Amniotic epithelial cell (primary cell): ENCODE results near the gene DNAH7.
"Not testable (repeated sequence)": the region's sequence is repeated elsewhere in the genome, so short reads cannot be mapped to it uniquely, and the experiment has no call there.

ENCODE experiments used
- DNase-seq: peaks from one replicate; pipeline ENCODE4 v3.0.0-alpha.2; 2010; ENCODE audit warnings: low read depth

DNAH7 gene

DNA sequence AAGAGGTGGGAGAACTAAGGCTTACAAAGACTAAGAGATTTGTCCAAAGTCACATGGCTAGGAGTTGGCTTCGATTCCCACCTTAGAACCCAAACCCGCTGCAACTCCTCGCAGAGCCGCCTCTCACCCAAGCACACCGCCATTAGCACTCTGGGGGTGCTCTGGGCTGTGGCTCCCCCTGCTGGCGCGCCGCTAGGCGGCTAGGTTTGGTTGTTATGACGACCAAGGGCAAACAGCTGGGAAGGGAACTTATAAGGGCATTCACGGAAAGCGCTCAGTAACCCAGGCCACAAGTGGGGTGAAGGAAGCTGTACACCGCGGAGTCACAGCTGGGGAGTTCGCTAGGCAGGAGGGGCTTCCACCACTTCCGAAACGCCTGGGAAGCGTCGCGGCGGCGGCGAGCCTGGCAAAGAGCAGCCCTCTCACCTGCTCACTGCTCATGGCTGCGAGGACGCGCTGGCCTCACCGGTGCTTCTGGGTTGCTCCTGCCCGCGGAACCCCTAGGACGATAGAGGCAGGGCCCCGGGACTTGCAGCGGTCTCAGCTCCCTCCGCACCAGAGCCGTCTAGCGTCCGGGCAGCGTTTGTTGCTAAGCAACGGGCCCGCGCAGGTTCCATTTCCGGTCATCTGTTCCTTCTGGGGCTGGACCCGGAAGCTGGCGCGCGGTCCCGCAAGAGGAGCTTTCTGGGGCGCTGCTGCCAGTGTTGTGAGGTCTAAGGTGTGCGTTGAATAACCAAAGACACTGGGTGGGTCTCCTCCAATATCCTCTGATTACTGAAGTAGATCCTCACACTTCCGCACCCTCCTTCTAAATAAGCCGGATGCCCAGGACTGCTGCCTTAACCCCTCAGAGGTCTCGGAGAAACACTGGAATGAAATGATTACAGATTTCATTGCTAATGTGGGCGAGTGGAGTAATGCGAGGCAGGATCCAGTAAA, at the start of gene DNAH7:
DNAH7 (minus strand) TSS at position 567 of the 939 bp plus-strand sequence; CDS start at position 441, 126 bp downstream.
- peak; percentile 77 for DNase-seq

DNA sequence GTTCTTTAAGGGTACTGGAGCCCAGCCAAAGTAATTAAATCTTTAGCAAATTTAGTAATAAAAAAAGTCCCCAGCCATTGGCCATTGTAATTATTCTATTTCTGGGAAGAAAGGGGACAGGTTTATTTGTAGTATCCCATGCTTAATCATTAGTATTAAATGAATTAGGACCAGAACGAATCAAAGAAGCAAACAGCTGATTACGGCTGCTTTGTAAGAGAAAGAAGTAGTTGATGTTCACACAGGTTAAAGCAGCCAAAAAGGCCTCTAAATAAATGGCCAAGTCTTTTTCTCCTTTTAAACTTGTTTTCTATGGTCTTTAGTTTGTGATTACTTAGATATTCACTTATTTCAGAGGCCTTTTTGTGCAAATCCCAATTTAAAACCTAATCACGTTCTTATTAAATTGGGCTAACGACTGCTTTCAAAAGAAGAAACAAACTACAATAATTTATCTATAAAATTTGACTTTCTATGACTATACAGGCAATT, 48.6 kb upstream of the DNAH7 start:
- DNase-seq: no peak

DNA sequence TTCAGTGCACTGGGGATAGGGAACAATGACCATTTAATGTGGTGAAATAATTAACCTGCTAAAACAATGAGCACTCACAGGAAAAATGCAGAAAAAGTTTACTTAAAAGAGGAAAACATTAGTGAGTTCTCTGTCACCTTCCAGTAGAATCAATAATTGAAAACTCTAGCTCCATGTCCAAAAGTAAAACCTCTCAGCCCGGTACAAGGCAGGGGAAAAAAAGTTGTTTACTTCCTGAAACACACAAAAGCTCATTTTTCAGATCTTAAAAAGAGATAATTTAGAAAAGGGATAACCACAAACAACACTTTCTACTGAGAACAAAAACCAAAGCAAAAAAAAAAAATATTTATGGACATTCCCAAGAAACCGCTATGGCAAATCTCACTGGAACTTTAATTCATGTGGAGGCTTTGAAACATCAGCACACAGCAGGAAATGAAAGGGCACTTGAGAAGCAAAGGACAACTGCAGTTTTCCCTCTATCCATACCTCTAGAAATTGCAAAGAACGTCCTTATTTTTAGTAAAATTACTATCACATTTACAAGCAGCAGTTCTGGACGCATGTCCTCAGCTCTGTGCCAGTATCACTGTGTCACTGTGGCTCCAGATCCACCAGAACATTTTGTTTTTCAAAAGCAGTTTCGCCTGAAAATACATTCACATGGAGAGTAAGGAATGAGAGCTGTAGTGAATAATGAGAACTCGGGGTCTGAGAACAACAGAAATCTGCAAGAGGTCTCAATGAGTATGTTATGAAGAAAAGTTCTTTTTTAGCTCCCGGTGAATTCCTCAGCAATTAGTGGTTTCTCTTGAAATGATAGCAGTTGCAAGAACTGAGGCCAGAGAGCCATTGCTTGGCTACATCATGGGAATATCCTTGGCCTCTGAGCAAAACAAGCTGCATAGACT, 44.7 kb upstream of the DNAH7 start:
- DNase-seq: peak; percentile 97

DNA sequence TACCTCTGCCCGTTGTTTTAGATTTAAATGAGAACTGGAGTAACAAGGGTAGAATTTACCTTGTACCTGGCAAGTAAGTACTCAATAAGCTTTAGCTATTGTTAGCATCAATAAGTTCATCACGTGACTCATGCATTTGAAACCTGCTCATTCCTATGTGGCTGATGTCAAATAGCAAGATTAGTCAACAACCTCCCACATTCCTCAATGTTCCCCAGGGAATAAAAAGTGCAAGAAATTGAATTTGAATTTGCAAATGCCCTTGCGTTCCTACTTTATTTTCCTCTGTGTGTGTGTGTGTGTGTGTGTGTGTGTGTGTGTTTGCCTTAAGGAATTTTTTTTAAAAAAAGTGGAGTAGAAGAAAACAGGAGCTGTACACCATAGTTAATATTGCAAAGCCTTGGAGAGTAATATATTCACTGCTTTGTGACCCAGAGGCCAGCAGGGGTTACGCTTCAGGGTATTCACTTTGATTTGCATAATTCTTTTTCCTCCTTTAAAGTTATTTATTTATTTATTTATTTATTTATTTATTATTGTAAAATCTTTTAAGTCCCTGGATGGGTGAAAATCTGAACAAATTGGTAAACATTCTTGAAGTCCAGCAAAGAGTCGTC, 43.9 kb upstream of the DNAH7 start:
- peak; percentile 80 for DNase-seq

DNA sequence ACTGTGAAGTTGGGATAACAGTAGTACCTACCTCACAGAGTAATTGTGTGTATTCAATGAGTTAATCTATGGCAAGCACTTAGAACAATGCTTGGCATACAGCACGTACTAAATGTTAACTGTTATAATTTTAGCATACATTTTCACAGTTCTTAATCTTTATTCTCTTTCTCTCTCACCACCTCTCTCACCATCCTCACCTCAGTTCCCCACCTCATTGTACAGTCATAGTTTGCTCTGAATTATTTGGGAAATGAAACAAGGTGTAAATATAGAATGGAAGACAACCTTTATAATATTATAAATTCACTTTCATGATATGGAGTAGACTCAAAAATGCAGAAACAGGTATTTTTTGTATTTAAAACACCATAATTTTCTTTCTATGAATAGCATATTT, 40.0 kb upstream of the DNAH7 start:
- DNase-seq: no peak

DNA sequence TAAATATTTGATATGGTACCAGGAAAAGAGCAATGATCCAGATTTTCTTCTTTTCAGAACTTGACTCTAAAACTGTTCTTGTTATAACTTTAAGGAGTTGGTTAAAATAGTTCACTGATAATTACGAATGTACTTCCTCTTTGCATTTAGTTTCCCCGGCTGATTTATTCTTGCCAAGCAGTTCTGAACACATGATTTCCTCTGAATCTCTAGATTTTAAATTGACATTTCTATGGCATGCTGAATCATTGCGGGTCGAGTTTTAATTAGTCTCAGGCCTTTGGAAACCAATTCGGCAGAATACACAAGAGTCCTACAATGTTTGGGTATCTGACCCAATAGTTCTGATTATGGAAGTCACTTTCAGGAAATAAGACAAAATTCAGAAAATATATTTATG, 37.3 kb upstream of the DNAH7 start:
- no peak for DNase-seq

DNA sequence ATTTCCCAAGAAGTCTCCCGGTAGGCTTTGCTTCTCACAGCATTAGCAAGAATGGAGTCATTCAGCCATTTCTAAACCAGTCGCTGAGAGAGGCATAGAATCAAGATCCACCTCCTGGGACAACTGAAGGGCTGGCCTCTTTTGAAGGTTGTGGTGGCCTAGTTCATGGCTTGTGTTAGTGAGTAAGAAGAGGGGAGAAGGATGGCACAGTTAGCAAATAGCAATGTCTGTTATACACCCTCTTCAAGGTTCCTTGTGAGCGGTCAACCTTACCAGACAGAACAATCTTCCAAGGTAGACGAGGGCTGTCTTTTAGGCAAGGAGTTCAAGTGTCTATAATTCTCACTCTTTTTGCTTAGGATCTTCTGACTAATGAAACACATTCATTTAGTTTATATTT, 35.4 kb upstream of the DNAH7 start:
- no peak for DNase-seq

DNA sequence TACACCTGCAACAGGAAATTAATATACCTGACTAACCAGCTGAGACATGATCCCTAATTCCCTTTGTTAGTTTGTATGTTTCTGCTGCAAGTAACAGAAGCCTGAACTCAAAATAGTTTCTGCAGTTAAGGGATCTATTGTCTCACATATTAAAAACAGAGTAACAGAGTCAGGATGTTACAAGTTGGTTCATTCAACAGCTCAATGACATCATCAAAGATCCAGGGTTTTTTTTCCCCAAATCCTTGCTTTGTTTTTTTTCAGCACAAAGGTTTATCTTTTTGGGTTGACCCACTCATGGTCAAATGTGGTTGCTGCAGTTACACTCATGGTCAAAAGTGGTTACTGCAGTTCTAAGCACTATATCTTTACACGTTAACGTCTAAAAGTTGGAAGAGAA, 35.0 kb upstream of the DNAH7 start:
- no peak for DNase-seq

DNA sequence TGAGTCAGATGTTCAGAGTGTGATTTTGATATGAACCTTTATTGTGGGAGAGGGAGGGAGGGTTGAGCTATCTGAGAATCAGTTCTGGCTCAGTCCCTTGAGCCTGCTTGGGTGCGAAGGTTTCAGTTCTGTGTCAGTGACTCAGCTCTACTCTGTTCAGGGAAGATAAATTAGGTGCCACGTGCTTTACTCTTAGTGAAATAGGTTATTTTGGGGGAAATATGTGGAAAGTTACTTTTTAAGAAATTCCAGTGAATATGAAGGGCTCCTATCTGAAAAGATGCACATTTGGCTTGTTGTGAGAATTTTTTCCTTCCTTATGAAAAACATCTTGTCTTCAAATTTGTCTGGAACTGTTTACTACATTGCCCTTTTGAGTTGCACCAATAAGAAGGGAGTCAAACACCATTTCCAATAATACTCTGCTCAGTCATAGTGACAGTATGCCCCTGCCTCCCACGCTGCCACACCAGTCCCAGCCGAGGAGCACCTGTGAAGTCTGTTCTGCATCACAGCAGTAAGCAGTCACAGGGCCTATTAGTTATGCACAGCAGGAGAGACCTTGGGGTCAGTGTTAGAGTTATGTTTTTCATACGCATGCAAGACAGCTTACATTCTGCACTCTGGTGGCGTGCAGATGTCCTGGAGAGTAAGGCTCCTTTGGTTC, 32.8 kb upstream of the DNAH7 start:
- peak; percentile 69 for DNase-seq

DNA sequence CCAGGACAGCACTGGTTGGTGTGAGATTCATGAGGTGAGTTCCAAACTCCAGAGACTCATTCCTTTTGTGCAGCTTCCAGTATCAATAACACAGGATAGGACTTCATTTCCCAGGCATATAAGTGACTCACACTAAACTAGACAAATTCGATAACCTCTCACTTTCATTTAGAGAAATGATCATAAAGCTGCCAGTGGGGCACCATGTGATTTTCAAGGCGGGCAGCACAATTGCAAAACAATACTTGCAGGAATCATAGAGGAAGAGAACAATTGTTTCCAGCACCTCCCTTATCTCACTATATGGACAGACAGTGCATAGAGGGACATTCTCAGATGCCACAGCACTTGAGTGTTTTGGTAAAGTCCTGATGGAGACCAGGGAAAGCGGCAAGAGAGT, 31.3 kb upstream of the DNAH7 start:
- DNase-seq: no peak

DNA sequence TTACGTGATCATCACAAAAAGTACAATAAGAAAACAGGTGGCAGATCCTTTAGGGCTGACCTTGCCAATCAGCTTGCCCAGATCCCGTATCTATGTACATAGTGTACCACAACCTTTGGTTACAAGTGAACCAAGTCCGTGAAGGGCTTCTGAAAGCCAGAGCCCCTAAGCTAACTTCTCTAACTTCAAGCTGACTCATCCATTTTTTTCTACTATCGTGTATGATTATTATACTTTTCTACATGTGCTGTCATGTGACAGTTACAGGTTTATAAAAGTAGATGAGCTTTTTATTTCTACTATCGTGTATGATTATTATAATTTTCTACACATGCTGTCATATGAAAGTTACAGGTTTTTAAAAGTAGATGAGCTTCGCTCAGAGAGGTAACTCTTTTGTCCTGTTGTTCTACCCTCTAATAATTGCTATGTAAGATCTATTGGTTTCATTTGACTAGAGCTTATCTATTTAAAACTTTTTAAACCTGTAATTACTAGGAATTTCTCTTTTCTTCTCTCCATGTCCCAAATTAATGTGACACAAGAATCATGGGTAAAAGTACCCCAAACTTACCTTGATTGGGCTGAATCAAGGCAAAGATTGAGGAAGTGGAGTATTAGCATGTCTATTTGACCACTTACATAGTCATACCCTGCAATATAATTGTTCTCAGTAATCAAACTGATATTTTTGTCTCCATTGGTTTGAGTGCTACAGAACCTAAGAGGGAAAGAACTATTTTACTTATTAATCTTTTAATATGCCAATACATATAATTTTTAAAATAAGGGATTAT, 29.4 kb upstream of the DNAH7 start:
- DNase-seq: no peak

DNA sequence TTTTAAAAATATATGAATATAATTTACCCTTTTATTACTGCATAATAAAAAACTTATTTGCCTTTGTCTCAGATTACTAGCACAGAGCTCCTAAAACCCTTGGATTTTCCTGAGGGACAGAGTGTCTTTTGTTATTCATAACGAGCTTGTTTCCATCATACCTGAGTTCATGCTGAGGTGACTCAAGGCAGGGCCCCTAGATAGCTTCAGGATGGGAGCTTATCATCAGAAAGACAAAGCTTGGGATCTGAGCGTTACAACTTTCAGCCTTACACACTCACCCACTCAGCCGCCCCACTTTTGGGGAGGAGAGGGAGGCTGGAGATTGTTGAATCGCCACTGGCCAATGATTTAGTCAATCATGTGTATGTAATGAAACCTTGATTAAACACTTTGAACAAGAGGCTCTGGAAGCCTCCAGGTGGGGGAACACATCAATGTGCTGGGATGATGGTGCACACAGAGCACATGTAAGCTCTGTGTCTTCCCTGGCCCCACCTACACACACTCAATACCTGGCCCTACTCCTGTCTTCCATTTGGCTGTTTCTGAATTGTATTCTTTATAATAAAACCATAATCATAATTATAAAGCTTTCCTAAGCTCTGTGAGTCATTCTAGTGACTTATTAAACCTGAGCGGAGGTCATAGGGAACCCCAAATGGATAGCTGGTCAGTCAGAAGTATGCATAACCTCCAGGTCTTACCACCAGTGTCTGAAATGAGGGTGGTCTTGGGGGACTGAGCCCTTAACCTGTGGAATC, 28.5 kb upstream of the DNAH7 start:
- no peak for DNase-seq

DNA sequence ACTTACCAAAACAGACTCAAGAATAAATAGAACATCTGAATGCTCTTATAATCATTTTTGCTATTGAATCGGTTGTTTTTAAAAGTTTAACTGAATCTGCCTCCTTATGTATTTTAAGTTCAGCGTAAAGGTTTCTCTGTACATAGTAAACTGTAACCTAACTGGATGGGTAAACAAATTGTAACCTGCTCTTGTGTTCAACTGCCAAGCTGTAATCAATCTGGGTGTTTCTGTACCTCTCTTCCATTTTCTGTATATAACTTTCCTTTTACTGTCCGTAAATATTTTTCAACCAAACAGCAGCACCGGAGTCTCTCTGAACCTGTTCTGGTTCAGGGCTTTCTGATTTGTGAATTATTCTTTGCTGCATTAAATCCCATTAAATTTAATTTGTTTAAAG, 27.6 kb upstream of the DNAH7 start:
- no peak for DNase-seq

DNA sequence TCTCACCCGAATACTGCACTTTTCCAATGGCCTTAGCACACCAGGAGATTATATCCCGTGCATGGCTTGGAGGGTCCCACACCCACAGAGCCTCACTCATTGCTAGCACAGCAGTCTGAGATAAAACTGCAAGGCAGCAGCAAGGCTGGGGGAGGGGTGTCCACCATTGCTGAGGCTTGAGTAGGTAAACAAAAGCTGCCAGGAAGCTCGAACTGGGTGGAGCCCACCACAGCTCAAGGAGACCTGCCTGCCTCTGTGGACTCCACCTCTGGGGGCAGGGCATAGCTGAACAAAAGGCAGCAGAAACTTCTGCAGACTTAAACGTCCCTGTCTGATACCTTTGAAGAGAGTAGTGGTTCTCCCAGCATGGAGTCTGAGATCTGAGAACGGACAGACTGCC, 20.8 kb upstream of the DNAH7 start:
- DNase-seq: not testable (repeated sequence)

DNA sequence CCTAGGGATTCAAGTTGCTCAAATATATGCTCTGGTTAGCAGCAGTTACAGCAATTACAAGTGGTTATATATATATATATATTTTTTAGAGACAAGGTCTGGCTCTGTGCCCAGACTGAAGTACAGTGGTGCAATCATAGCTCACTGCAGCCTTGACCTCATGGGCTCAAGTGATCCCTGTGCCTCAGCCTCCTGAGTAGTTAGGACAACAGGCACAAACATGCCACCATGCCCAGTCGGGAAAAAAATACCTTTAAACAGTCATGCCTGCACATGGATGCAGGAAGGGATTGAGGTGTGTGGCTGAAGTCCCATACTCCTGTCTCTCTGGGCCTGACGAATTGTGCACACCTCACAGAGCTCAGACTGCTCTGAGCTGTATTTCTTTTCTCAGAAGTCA, 19.6 kb upstream of the DNAH7 start:
- DNase-seq: peak; percentile 59

DNA sequence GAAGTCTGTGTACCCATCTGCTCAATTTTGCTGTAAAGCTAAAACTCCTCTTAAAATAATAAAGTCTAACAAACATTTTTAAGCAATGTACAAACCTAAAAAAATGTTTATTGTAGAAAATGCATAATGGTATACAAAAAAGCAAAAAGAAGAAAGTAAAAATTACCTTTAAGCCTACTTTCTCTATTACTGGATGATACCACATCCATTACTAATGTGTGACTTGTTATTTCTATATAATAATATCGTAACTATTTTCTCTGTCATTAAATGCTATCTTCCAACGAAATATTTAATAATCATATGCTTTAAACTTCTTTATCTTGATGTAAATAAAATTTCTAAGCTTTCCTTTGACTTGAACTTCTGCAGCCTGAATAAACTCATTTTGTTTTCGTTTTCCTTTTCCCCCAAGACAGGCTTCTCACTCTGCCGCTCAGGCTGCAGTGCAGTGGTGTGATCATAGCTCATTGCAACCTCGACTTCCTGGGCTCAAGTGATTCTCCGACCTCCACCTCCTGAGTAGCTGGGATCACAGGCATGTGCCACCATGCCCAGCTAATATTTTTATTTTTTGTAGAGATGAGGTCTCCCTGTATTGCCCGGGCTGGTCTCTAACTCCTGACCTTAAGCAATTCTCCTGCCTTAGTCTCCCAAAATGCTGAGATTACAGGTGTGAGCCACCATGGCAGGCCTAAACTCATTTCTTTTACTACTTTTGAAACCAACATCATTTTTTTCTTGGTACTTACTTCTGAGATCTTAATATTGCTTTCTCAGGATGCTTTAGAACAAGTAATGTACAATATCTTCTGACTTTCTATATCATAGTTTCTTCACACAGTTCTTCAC, 18.1 kb upstream of the DNAH7 start:
- no peak for DNase-seq

DNA sequence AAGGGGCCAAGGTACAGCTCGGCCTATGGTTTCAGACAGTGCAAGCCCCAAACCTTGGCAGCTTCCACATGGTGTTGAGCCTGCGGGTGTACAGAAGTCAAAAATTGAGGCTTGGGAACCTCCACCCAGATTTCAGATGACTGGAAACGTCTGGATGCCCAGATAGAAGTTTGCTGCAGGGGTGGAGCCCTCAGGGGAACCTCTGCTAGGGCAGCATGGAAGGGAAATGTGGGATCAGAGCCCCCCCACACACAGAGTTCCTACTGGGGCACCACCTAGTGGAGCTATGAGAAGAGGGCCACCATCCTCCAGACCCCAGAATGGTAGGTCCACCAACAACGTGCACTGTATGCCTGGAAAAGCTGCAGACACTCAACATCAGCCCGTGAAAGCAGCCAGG, 15.0 kb upstream of the DNAH7 start:
- no peak for DNase-seq

DNA sequence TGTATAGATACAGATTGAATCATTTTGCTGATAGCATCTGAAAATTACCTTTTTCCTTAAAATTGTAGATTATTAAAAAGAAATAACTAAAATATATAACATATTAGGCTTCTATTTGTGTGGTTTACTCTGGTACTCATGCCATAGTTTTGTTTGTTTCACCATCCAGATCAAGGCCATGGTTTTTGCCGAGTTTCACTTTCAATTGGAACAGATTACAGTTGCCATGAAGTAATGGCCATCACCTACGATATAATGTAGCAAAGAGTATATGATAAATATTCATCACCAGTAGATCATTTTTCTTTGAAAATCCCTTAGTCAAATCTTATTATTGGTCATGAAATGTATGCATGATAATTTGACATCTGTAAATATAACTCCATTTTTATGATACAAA, 11.9 kb upstream of the DNAH7 start:
- DNase-seq: no peak

DNA sequence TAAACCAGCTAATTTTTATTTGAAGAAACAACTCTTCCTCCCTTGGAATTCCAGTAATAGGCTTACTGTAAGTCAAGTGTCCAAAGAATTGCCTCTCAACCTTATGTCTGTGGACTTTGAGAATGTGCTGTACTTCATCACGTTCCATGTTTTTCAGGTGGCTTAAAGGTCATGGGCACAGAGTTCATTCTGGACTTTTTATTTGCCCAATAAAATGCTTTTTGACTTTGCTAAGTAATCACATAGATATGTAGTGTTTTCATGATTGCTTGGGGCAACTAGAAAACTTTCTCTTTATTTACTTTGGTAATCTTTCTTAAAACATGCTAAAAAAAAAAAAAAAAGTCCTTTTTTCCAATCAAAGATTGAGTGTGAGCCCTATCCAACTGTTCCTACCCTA, 10.4 kb upstream of the DNAH7 start:
- no peak for DNase-seq
